ENCODE data around the gene PLA2G7. TPM values are rescaled to one million over a fixed set of nuclear protein-coding genes. Genes with fewer than 3 reads are reported as not detected.

Gene PLA2G7
- total RNA-seq, 1 donor from 2014 or later: 0.48 TPM

- H3K4me1 ChIP-seq (ENCODE audit: insufficient read depth, low read length): peaks cover 10% of the 10 kb centered on the region
- FAIRE-seq (no peak), DNase-seq (ENCODE audit: low read depth) (no peak)
- no peak overlapping the region for H3K27ac ChIP-seq (ENCODE audit: low read depth, low read length)
- no peaks in the 10 kb centered on the region for H4K20me1 ChIP-seq (ENCODE audit: insufficient read depth, low read length)
- H3K9me3 ChIP-seq (ENCODE audit: insufficient read depth, low read depth, low read length): no peaks in the 10 kb centered on the region
- no peak overlapping the region for H3K27ac Mint-ChIP-seq (ENCODE audit: unreplicated experiment)
- no peak overlapping the region for H2AFZ ChIP-seq (ENCODE audit: low read depth, low read length)
- H3K9me3 Mint-ChIP-seq (ENCODE audit: unreplicated experiment): peaks cover 2% of the 10 kb centered on the region
- no peak overlapping the region for H3K4me2 ChIP-seq (ENCODE audit: low read length)
- H3K4me3 ChIP-seq (ENCODE audit: insufficient read depth, low read depth, low read length): no peak overlapping the region
- TF ChIP-seq EZH2 (IDR thresholded peaks at IDR 0.05; ENCODE audit: insufficient read depth, low read length) (no peak), CTCF (IDR thresholded peaks at IDR 0.05; ENCODE audit: insufficient read depth, low read depth, low read length) (no peak)
- H3K27me3 Mint-ChIP-seq (ENCODE audit: low read depth, unreplicated experiment): peaks cover 32% of the 10 kb centered on the region
- no peaks in the 10 kb centered on the region for H3K4me1 Mint-ChIP-seq (ENCODE audit: low read depth, unreplicated experiment)
- no peaks in the 10 kb centered on the region for H3K36me3 Mint-ChIP-seq (ENCODE audit: low read depth, unreplicated experiment)
- H3K36me3 ChIP-seq (ENCODE audit: insufficient read depth, low read length): no peaks in the 10 kb centered on the region
- H3K79me2 ChIP-seq (ENCODE audit: insufficient read depth, low read length): no peaks in the 10 kb centered on the region
- H3K9ac ChIP-seq (ENCODE audit: low read length): no peak overlapping the region
- peaks cover 11% of the 10 kb centered on the region for H3K27me3 ChIP-seq (ENCODE audit: insufficient read depth, low read length)
- H3K4me3 Mint-ChIP-seq (ENCODE audit: unreplicated experiment): no peak overlapping the region
Observed at GRCh38 chr6:46736906-46737305, 1.7 kb upstream of the PLA2G7 start.

DNA sequence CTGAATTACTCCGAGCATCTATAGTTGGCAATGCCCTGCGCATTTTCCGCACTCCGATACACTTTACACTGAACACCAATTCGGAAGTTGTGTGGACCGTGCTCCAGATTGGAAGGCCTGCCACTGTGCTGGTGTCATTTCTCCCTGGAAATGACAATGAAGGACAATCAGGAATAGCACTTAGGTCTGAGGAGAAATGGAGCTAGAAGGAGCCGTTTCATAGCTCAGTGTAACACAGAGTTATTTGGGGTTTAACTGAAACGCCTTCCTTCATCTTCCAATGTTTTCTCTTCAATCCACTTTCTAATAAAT, 501 bp upstream of the PLA2G7 start:
- Histone ChIP-seq H4K20me1 (ENCODE audit: insufficient read depth, low read length) (no peaks in the 10 kb centered on the region), H3K9me3 (ENCODE audit: insufficient read depth, low read depth, low read length) (no peaks in the 10 kb centered on the region), H3K4me3 (ENCODE audit: insufficient read depth, low read depth, low read length) (peak overlapping the region; percentile 60), H3K4me1 (ENCODE audit: insufficient read depth, low read length) (peaks cover 10% of the 10 kb centered on the region), H2AFZ (ENCODE audit: low read depth, low read length) (peak overlapping the region; percentile 75), H3K79me2 (ENCODE audit: insufficient read depth, low read length) (no peaks in the 10 kb centered on the region), H3K4me2 (ENCODE audit: low read length) (peak overlapping the region; percentile 96), H3K27ac (ENCODE audit: low read depth, low read length) (no peak overlapping the region), H3K36me3 (ENCODE audit: insufficient read depth, low read length) (no peaks in the 10 kb centered on the region), H3K27me3 (ENCODE audit: insufficient read depth, low read length) (peaks cover 11% of the 10 kb centered on the region), H3K9ac (ENCODE audit: low read length) (peak overlapping the region; percentile 26)
- DNase-seq (ENCODE audit: low read depth) (no peak), FAIRE-seq (no peak)
- no peak for TF ChIP-seq EZH2 (IDR thresholded peaks at IDR 0.05; ENCODE audit: insufficient read depth, low read length)
- no peak for TF ChIP-seq CTCF (IDR thresholded peaks at IDR 0.05; ENCODE audit: insufficient read depth, low read depth, low read length)
- Mint-ChIP-seq H3K27me3 (ENCODE audit: low read depth, unreplicated experiment) (peaks cover 32% of the 10 kb centered on the region), H3K36me3 (ENCODE audit: low read depth, unreplicated experiment) (no peaks in the 10 kb centered on the region), H3K4me3 (ENCODE audit: unreplicated experiment) (peak overlapping the region; percentile 83), H3K9me3 (ENCODE audit: unreplicated experiment) (peaks cover 2% of the 10 kb centered on the region), H3K27ac (ENCODE audit: unreplicated experiment) (peak overlapping the region; percentile 21), H3K4me1 (ENCODE audit: low read depth, unreplicated experiment) (no peaks in the 10 kb centered on the region)

GRCh38 chr6:46733341-46733801, 1.8 kb downstream of the PLA2G7 start:
- Histone ChIP-seq H3K27ac (ENCODE audit: low read depth, low read length) (no peak overlapping the region), H3K4me2 (ENCODE audit: low read length) (no peak overlapping the region), H3K4me1 (ENCODE audit: insufficient read depth, low read length) (peaks cover 10% of the 10 kb centered on the region), H2AFZ (ENCODE audit: low read depth, low read length) (no peak overlapping the region), H3K9me3 (ENCODE audit: insufficient read depth, low read depth, low read length) (no peaks in the 10 kb centered on the region), H3K4me3 (ENCODE audit: insufficient read depth, low read depth, low read length) (no peak overlapping the region), H4K20me1 (ENCODE audit: insufficient read depth, low read length) (no peaks in the 10 kb centered on the region), H3K27me3 (ENCODE audit: insufficient read depth, low read length) (peaks cover 11% of the 10 kb centered on the region), H3K36me3 (ENCODE audit: insufficient read depth, low read length) (no peaks in the 10 kb centered on the region), H3K9ac (ENCODE audit: low read length) (no peak overlapping the region), H3K79me2 (ENCODE audit: insufficient read depth, low read length) (no peaks in the 10 kb centered on the region)
- no peak for FAIRE-seq
- H3K4me3 Mint-ChIP-seq (ENCODE audit: unreplicated experiment): no peak overlapping the region
- TF ChIP-seq EZH2 (IDR thresholded peaks at IDR 0.05; ENCODE audit: insufficient read depth, low read length) (no peak), CTCF (IDR thresholded peaks at IDR 0.05; ENCODE audit: insufficient read depth, low read depth, low read length) (no peak)
- DNase-seq (ENCODE audit: low read depth): no peak
- peaks cover under 1% of the 10 kb centered on the region for H3K9me3 Mint-ChIP-seq (ENCODE audit: unreplicated experiment)
- H3K27me3 Mint-ChIP-seq (ENCODE audit: low read depth, unreplicated experiment): peaks cover 30% of the 10 kb centered on the region
- no peaks in the 10 kb centered on the region for H3K36me3 Mint-ChIP-seq (ENCODE audit: low read depth, unreplicated experiment)
- no peak overlapping the region for H3K27ac Mint-ChIP-seq (ENCODE audit: unreplicated experiment)
- H3K4me1 Mint-ChIP-seq (ENCODE audit: low read depth, unreplicated experiment): no peaks in the 10 kb centered on the region

Measured in astrocyte (in vitro differentiated cells and primary cell).